Panc1 (cell line): ENCODE measurements around the gene SYDE2. TPM values are rescaled to one million over a fixed set of nuclear protein-coding genes. Genes with fewer than 3 reads are reported as not detected.
A peak's percentile ranks its signal among the peaks of the same experiment; 100 is the strongest.

Experiments
- ATAC-seq: fragments of 200-7000 bp; cut with Tn5 transposase; 2 replicates; pipeline ENCODE4 v1.9.1; 2020; ENCODE audit warnings: mild to moderate bottlenecking, moderate library complexity
- BruUV-seq: library from RNA; stranded (reverse); fragments of 400-500 nt; replicated peaks from 2 replicates; lab custom pipeline; 2021; lab: Mats Ljungman, UMichigan
- CTCF ChIA-PET: fragments of 300-600 bp; sonication (Branson Sonifier 250); formaldehyde crosslinking; loops from one replicate; lab custom pipeline; 2022; ENCODE audit warnings: antibody characterized with exemption; lab: Charles Lee
- POLR2A ChIA-PET: fragments of 300-600 bp; sonication (Branson Sonifier 250); formaldehyde crosslinking; loops from one replicate; lab custom pipeline; 2022; ENCODE audit warnings: antibody characterized with exemption; lab: Charles Lee
- DNase-seq: peaks from one replicate; pipeline ENCODE4 v3.0.0-alpha.2; 2010; ENCODE audit warnings: low read depth, low spot score
- H3K27ac ChIP-seq: 2 replicates; pipeline ENCODE4 v1.5.1; 2011; ENCODE audit warnings: mild to moderate bottlenecking, low read length, inconsistent platforms
- H3K27me3 ChIP-seq: fragments of 200-500 bp; sonication (Bioruptor generic); 2 replicates; pipeline ENCODE4 v1.6.0; 2014; ENCODE audit warnings: low read length, inconsistent platforms; ENCODE audit not compliant: control insufficient read depth, insufficient read depth
- H3K36me3 ChIP-seq: fragments of 200-500 bp; sonication (Bioruptor generic); 2 replicates; pipeline ENCODE4 v1.5.1; 2014; ENCODE audit warnings: inconsistent platforms, mild to moderate bottlenecking, low read length, moderate library complexity; ENCODE audit not compliant: control insufficient read depth, insufficient read depth
- H3K4me1 ChIP-seq: 2 replicates; pipeline ENCODE4 v1.5.1; 2011; ENCODE audit warnings: inconsistent platforms, mild to moderate bottlenecking, low read length, moderate library complexity; ENCODE audit not compliant: control insufficient read depth, insufficient read depth
- H3K4me3 ChIP-seq, 2 experiments: 2 replicates each; pipeline ENCODE4 v1.5.1; 2011 to 2012; ENCODE audit warnings: low read depth in 2 of 2, low read length in 2 of 2, mild to moderate bottlenecking in 2 of 2, inconsistent platforms in 1 of 2, moderate library complexity in 1 of 2
- H3K9me3 ChIP-seq: fragments of 200-500 bp; sonication (Bioruptor generic); 2 replicates; pipeline ENCODE4 v1.5.1; 2014; ENCODE audit warnings: low read depth, mild to moderate bottlenecking, inconsistent platforms, low read length, moderate library complexity; ENCODE audit not compliant: control insufficient read depth, insufficient read depth
- CTCF ChIP-seq: fragments of 450-650 bp; IDR thresholded peaks from 2 replicates; pipeline ENCODE4 v1.5.1; 2017; ENCODE audit warnings: mild to moderate bottlenecking
- POLR2AphosphoS5 ChIP-seq: IDR thresholded peaks from 2 replicates; pipeline ENCODE4 v1.6.1; 2012; ENCODE audit warnings: mild to moderate bottlenecking, low read depth, low read length, moderate library complexity
- SIN3A ChIP-seq: IDR thresholded peaks from 2 replicates; pipeline ENCODE4 v1.6.1; 2012; ENCODE audit warnings: low read depth, mild to moderate bottlenecking, low read length, moderate library complexity, borderline replicate concordance; ENCODE audit not compliant: insufficient read depth
- TCF7L2 ChIP-seq: IDR thresholded peaks from 2 replicates; pipeline ENCODE4 v1.6.1; 2011; ENCODE audit warnings: mild to moderate bottlenecking, low read depth, low read length, inconsistent platforms
- in situ Hi-C: cut with HindIII; loops from 2 replicates; pipeline ENCODE4 v1.10.0; 2016; ENCODE audit warnings: low sequenced_read_pairs, low pct_unique_long_range_greater_than_20kb
- intact Hi-C: fragments of 100-400 bp; cut with micrococcal nuclease; formaldehyde crosslinking; loops from one replicate; pipeline ENCODE4 v1.10.0; 2022; ENCODE audit not compliant: unreplicated experiment
- total RNA-seq: library from RNA; stranded (reverse); gene quantifications from one replicate; pipeline ENCODE4 v1.2.1, GENCODE V29; 2021; ENCODE audit not compliant: unreplicated experiment
- TF ChIP-seq, protein P1 (sequence below), 2 experiments: IDR thresholded peaks; 2 replicates each; pipeline ENCODE4 v1.6.1; 2011 to 2012; ENCODE audit warnings: low read depth in 2 of 2, control low read depth in 1 of 2, low read length in 1 of 2, mild to moderate bottlenecking in 1 of 2, moderate library complexity in 1 of 2; ENCODE audit not compliant: insufficient read depth in 1 of 2

The SYDE2 gene
- total RNA-seq, 1 experiment from 2014 or later: 18.2 TPM

DNA sequence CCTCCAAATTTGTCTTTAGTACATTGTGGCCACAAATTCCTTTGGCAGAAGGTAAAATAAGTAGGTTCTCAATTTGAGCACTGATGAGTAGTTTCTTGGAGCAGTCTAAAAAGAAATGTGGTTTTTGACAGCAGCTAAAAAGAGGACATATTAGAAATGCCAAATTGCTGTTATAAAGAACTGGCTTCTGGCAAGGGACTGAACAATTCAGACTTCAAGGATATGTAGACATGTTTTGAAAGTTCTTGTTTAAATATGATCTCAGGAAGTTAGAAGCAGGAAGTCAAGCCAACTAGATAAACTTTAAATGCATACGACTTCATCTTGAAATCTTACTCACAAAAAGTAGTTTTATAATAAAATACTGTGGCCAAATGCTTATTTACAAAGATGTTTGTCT lies 39.8 kb upstream of the SYDE2 start:
- Histone ChIP-seq H3K4me3 (no peak overlapping the region), H3K36me3 (no peaks in the 10 kb centered on the region), H3K27me3 (no peaks in the 10 kb centered on the region; the same call in 1 of the 2 replicates), H3K27ac (no peak overlapping the region; the same call in 1 of the 2 replicates), H3K9me3 (no peaks in the 10 kb centered on the region), H3K4me1 (peaks cover 18% of the 10 kb centered on the region)
- intact Hi-C loops: no loop called here
- no peak for TF ChIP-seq SIN3A
- TF ChIP-seq, protein P1, sequence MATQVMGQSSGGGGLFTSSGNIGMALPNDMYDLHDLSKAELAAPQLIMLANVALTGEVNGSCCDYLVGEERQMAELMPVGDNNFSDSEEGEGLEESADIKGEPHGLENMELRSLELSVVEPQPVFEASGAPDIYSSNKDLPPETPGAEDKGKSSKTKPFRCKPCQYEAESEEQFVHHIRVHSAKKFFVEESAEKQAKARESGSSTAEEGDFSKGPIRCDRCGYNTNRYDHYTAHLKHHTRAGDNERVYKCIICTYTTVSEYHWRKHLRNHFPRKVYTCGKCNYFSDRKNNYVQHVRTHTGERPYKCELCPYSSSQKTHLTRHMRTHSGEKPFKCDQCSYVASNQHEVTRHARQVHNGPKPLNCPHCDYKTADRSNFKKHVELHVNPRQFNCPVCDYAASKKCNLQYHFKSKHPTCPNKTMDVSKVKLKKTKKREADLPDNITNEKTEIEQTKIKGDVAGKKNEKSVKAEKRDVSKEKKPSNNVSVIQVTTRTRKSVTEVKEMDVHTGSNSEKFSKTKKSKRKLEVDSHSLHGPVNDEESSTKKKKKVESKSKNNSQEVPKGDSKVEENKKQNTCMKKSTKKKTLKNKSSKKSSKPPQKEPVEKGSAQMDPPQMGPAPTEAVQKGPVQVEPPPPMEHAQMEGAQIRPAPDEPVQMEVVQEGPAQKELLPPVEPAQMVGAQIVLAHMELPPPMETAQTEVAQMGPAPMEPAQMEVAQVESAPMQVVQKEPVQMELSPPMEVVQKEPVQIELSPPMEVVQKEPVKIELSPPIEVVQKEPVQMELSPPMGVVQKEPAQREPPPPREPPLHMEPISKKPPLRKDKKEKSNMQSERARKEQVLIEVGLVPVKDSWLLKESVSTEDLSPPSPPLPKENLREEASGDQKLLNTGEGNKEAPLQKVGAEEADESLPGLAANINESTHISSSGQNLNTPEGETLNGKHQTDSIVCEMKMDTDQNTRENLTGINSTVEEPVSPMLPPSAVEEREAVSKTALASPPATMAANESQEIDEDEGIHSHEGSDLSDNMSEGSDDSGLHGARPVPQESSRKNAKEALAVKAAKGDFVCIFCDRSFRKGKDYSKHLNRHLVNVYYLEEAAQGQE (IDR thresholded peaks at IDR 0.05; ENCODE audit: insufficient read depth in 1 of 2, low read depth in 2 of 2, low read length in 1 of 2): no peak
- no peak for TF ChIP-seq POLR2AphosphoS5
- TF ChIP-seq TCF7L2: no peak
- TF ChIP-seq CTCF: peak; percentile 50
- BruUV-seq: no TSS peak
- in situ Hi-C loops: no loop called here
- POLR2A ChIA-PET: no interaction called here
- CTCF ChIA-PET: interaction anchor here (1.0 to 1.5 kb wide), 5 partner anchors 131 to 296 kb away, joined by 3 to 8 read pairs (median 3); no protein-coding TSS in a partner anchor
- DNase-seq (no peak), ATAC-seq (no peak)

- ATAC-seq (peak; percentile 66), DNase-seq (no peak)
- Histone ChIP-seq H3K27ac (peak overlapping the region; percentile 5; the same call in 1 of the 2 replicates), H3K27me3 (no peaks in the 10 kb centered on the region; the same call in 1 of the 2 replicates), H3K36me3 (no peaks in the 10 kb centered on the region), H3K9me3 (no peaks in the 10 kb centered on the region), H3K4me3 (no peak overlapping the region), H3K4me1 (peaks cover 18% of the 10 kb centered on the region)
- CTCF ChIA-PET: interaction anchor here (1.0 to 1.5 kb wide), 5 partner anchors 131 to 295 kb away, joined by 3 to 8 read pairs (median 3); no protein-coding TSS in a partner anchor
- BruUV-seq: no TSS peak
- in situ Hi-C loops (no loop called here), intact Hi-C loops (no loop called here)
- TF ChIP-seq, protein P1 (IDR thresholded peaks at IDR 0.05; ENCODE audit: insufficient read depth in 1 of 2, low read depth in 2 of 2, low read length in 1 of 2): no peak
- TF ChIP-seq CTCF (peak; percentile 76), TCF7L2 (no peak), POLR2AphosphoS5 (no peak), SIN3A (no peak)
- POLR2A ChIA-PET: no interaction called here
These were observed 39.4 kb upstream of the SYDE2 start for GRCh38 chr1:85240174-85240601.
